ACC112 (cell line): Measurements from ENCODE around the gene TOB1.

Experiments
- H2AFZ ChIP-seq: fragments of 200-600 bp; sonication (generic); one replicate; pipeline ENCODE4 v1.6.0; 2017; ENCODE audit warnings: antibody characterized with exemption, low read length; ENCODE audit not compliant: unreplicated experiment
- H3K27ac ChIP-seq: fragments of 200-600 bp; sonication (generic); 2 replicates; pipeline ENCODE4 v1.5.1; 2014; ENCODE audit warnings: low read depth, mild to moderate bottlenecking, antibody characterized with exemption, low read length, moderate library complexity
- H3K27me3 ChIP-seq: fragments of 200-600 bp; sonication (generic); 2 replicates; pipeline ENCODE4 v1.6.1; 2014; ENCODE audit warnings: mild to moderate bottlenecking, antibody characterized with exemption, low read length, moderate library complexity, mixed read lengths; ENCODE audit not compliant: insufficient read depth
- H3K36me3 ChIP-seq: fragments of 200-600 bp; sonication (generic); 2 replicates; pipeline ENCODE4 v1.6.1; 2016; ENCODE audit warnings: mild to moderate bottlenecking, antibody characterized with exemption, low read length, moderate library complexity, mixed read lengths; ENCODE audit not compliant: insufficient read depth
- H3K4me1 ChIP-seq: fragments of 200-600 bp; sonication (generic); one replicate; pipeline ENCODE4 v1.6.1; 2016; ENCODE audit warnings: low read length, mixed read lengths; ENCODE audit not compliant: insufficient read depth, unreplicated experiment, control insufficient read depth
- H3K4me3 ChIP-seq: fragments of 200-600 bp; sonication (generic); 2 replicates; pipeline ENCODE4 v1.5.1; 2014; ENCODE audit warnings: mild to moderate bottlenecking, low read depth, low read length
- H3K79me2 ChIP-seq: fragments of 200-600 bp; sonication (generic); one replicate; pipeline ENCODE4 v1.6.0; 2016; ENCODE audit warnings: low read length; ENCODE audit not compliant: control insufficient read depth, unreplicated experiment, insufficient read depth

The TOB1 gene

GRCh38 chr17:50856431-50856830 lies 9.7 kb downstream of the TOB1 start:
- H3K4me1 ChIP-seq: peaks cover 14% of the 10 kb centered on the region
- no peaks in the 10 kb centered on the region for H3K79me2 ChIP-seq
- H3K27me3 ChIP-seq: no peaks in the 10 kb centered on the region
- H3K27ac ChIP-seq: no peak overlapping the region
- no peak overlapping the region for H3K4me3 ChIP-seq
- H3K36me3 ChIP-seq: peaks cover 2% of the 10 kb centered on the region; the same call in 1 of the 2 replicates
- no peak overlapping the region for H2AFZ ChIP-seq

- H3K27ac ChIP-seq: no peak overlapping the region
- no peak overlapping the region for H3K4me3 ChIP-seq
- no peak overlapping the region for H2AFZ ChIP-seq
- H3K4me1 ChIP-seq: peaks cover 14% of the 10 kb centered on the region
- no peaks in the 10 kb centered on the region; the same call in 1 of the 2 replicates for H3K36me3 ChIP-seq
- H3K27me3 ChIP-seq: no peaks in the 10 kb centered on the region
- no peaks in the 10 kb centered on the region for H3K79me2 ChIP-seq
These were observed 10.3 kb downstream of the TOB1 start for GRCh38 chr17:50855708-50856330.

GRCh38 chr17:50853781-50854180 lies 12.4 kb downstream of the TOB1 start:
- no peak overlapping the region for H3K27ac ChIP-seq
- no peak overlapping the region for H3K4me3 ChIP-seq
- no peaks in the 10 kb centered on the region for H3K27me3 ChIP-seq
- no peaks in the 10 kb centered on the region for H3K36me3 ChIP-seq
- no peak overlapping the region for H2AFZ ChIP-seq
- H3K79me2 ChIP-seq: no peaks in the 10 kb centered on the region
- H3K4me1 ChIP-seq: peaks cover 14% of the 10 kb centered on the region

- peaks cover 14% of the 10 kb centered on the region for H3K4me1 ChIP-seq
- H3K27me3 ChIP-seq: no peaks in the 10 kb centered on the region
- H3K27ac ChIP-seq: no peak overlapping the region
- H3K36me3 ChIP-seq: no peaks in the 10 kb centered on the region
- no peaks in the 10 kb centered on the region for H3K79me2 ChIP-seq
- peak overlapping the region; percentile 100 for H2AFZ ChIP-seq
- no peak overlapping the region for H3K4me3 ChIP-seq
These were observed 13.0 kb downstream of the TOB1 start for GRCh38 chr17:50853015-50853615.

- H3K79me2 ChIP-seq: no peaks in the 10 kb centered on the region
- H2AFZ ChIP-seq: no peak overlapping the region
- H3K4me3 ChIP-seq: no peak overlapping the region
- no peaks in the 10 kb centered on the region for H3K27me3 ChIP-seq
- H3K36me3 ChIP-seq: no peaks in the 10 kb centered on the region
- peaks cover 14% of the 10 kb centered on the region for H3K4me1 ChIP-seq
- H3K27ac ChIP-seq: no peak overlapping the region
These were observed 15.5 kb downstream of the TOB1 start for GRCh38 chr17:50850640-50851039.

GRCh38 chr17:50848711-50849110 lies 17.4 kb downstream of the TOB1 start:
- no peak overlapping the region for H3K4me3 ChIP-seq
- H3K27me3 ChIP-seq: no peaks in the 10 kb centered on the region
- H3K4me1 ChIP-seq: peaks cover 21% of the 10 kb centered on the region
- H2AFZ ChIP-seq: no peak overlapping the region
- no peak overlapping the region for H3K27ac ChIP-seq
- no peaks in the 10 kb centered on the region for H3K79me2 ChIP-seq
- no peaks in the 10 kb centered on the region for H3K36me3 ChIP-seq

GRCh38 chr17:50848039-50848438 lies 18.1 kb downstream of the TOB1 start:
- H3K79me2 ChIP-seq: no peaks in the 10 kb centered on the region
- H3K36me3 ChIP-seq: no peaks in the 10 kb centered on the region
- H3K4me1 ChIP-seq: peaks cover 21% of the 10 kb centered on the region
- H3K4me3 ChIP-seq: no peak overlapping the region
- H2AFZ ChIP-seq: no peak overlapping the region
- no peak overlapping the region for H3K27ac ChIP-seq
- H3K27me3 ChIP-seq: no peaks in the 10 kb centered on the region

- Histone ChIP-seq H3K27ac (no peak overlapping the region), H3K36me3 (no peaks in the 10 kb centered on the region), H2AFZ (no peak overlapping the region), H3K79me2 (no peaks in the 10 kb centered on the region), H3K4me1 (peaks cover 17% of the 10 kb centered on the region), H3K4me3 (no peak overlapping the region), H3K27me3 (no peaks in the 10 kb centered on the region)
These were observed 18.6 kb downstream of the TOB1 start for GRCh38 chr17:50847566-50847965.

GRCh38 chr17:50845240-50846147 lies 20.7 kb downstream of the TOB1 start:
- Histone ChIP-seq H2AFZ (no peak overlapping the region), H3K79me2 (no peaks in the 10 kb centered on the region), H3K36me3 (no peaks in the 10 kb centered on the region), H3K4me3 (no peak overlapping the region), H3K27ac (no peak overlapping the region), H3K4me1 (peaks cover 6% of the 10 kb centered on the region), H3K27me3 (no peaks in the 10 kb centered on the region)

GRCh38 chr17:50844117-50844700 lies 21.9 kb downstream of the TOB1 start:
- Histone ChIP-seq H3K27me3 (no peaks in the 10 kb centered on the region), H3K4me1 (peaks cover 6% of the 10 kb centered on the region), H3K4me3 (no peak overlapping the region), H2AFZ (no peak overlapping the region), H3K36me3 (no peaks in the 10 kb centered on the region), H3K27ac (no peak overlapping the region), H3K79me2 (no peaks in the 10 kb centered on the region)
